Measurements from ENCODE around the gene LRRN2.

GRCh38 chr1:204621396-204621795 lies 64.1 kb downstream of the LRRN2 start:
- TF ChIP-seq, protein P1, sequence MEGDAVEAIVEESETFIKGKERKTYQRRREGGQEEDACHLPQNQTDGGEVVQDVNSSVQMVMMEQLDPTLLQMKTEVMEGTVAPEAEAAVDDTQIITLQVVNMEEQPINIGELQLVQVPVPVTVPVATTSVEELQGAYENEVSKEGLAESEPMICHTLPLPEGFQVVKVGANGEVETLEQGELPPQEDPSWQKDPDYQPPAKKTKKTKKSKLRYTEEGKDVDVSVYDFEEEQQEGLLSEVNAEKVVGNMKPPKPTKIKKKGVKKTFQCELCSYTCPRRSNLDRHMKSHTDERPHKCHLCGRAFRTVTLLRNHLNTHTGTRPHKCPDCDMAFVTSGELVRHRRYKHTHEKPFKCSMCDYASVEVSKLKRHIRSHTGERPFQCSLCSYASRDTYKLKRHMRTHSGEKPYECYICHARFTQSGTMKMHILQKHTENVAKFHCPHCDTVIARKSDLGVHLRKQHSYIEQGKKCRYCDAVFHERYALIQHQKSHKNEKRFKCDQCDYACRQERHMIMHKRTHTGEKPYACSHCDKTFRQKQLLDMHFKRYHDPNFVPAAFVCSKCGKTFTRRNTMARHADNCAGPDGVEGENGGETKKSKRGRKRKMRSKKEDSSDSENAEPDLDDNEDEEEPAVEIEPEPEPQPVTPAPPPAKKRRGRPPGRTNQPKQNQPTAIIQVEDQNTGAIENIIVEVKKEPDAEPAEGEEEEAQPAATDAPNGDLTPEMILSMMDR (IDR thresholded peaks at IDR 0.05): no peak
- no peak for TF ChIP-seq POLR2A (IDR thresholded peaks at IDR 0.05)

Measured in body of pancreas (tissue), 4 donors.